Ishikawa (cell line): ENCODE results near the gene RNPEPL1.

Experiments used
- CEBPB ChIP-seq: IDR thresholded peaks from 2 replicates; pipeline ENCODE4 v1.6.1; 2012
- CREB1 ChIP-seq: IDR thresholded peaks from 2 replicates; pipeline ENCODE4 v1.6.1; 2012; ENCODE audit warnings: low read depth
- EP300 ChIP-seq: IDR thresholded peaks from 2 replicates; pipeline ENCODE4 v1.6.1; 2012; ENCODE audit warnings: borderline replicate concordance
- NFIC ChIP-seq: IDR thresholded peaks from 2 replicates; pipeline ENCODE4 v1.6.1; 2012
- TAF1 ChIP-seq: IDR thresholded peaks from 2 replicates; pipeline ENCODE4 v1.6.1; 2012; ENCODE audit warnings: low read depth, mild to moderate bottlenecking
- TF ChIP-seq, protein P1 (sequence below): IDR thresholded peaks from 2 replicates; pipeline ENCODE4 v1.6.1; 2012
- TF ChIP-seq, protein P2 (sequence below): IDR thresholded peaks from 2 replicates; pipeline ENCODE4 v1.6.1; 2012

DNA sequence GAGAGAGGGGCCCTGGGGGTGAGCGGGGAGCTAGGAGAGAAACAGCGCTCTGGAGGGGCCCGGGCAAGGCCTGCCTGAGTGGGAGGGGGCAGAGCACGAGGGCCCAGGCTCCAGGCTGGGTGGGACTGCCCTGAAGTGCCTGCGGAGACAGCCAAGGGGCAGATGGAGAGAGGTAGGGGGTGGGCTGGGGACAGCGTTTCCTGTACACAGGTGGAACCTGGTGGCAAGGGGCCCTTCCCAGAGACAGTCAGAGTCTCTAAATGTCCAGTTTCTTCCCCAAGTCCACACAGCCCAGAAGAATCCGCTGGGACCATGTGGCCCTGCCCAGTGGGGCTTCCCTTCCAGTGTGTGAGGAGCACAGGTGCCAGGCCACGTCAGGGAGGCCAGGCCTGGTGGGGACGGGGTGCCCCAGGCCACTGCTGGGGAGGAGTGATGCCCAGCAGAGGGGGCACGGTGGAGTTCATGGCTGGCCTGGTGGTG, 55.3 kb downstream of the RNPEPL1 start:
- TF ChIP-seq EP300 (no peak), CREB1 (no peak), CEBPB (no peak), NFIC (no peak), TAF1 (no peak)
- TF ChIP-seq, protein P1, sequence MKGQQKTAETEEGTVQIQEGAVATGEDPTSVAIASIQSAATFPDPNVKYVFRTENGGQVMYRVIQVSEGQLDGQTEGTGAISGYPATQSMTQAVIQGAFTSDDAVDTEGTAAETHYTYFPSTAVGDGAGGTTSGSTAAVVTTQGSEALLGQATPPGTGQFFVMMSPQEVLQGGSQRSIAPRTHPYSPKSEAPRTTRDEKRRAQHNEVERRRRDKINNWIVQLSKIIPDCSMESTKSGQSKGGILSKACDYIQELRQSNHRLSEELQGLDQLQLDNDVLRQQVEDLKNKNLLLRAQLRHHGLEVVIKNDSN, result no peak
- TF ChIP-seq, protein P2, sequence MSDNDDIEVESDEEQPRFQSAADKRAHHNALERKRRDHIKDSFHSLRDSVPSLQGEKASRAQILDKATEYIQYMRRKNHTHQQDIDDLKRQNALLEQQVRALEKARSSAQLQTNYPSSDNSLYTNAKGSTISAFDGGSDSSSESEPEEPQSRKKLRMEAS, result no peak
